Cardiac ventricle fibroblast (primary cell): Measurements from ENCODE around the gene VWA3B. TPM values are rescaled to one million over a fixed set of nuclear protein-coding genes. Genes with fewer than 3 reads are reported as not detected.

Experiments
- total RNA-seq: library from RNA; depleted of rRNA; stranded (reverse); fragments of >200 nt; gene quantifications from 2 replicates; pipeline ENCODE4 v1.2.3, GENCODE V29; 2015

Gene VWA3B, protein sequence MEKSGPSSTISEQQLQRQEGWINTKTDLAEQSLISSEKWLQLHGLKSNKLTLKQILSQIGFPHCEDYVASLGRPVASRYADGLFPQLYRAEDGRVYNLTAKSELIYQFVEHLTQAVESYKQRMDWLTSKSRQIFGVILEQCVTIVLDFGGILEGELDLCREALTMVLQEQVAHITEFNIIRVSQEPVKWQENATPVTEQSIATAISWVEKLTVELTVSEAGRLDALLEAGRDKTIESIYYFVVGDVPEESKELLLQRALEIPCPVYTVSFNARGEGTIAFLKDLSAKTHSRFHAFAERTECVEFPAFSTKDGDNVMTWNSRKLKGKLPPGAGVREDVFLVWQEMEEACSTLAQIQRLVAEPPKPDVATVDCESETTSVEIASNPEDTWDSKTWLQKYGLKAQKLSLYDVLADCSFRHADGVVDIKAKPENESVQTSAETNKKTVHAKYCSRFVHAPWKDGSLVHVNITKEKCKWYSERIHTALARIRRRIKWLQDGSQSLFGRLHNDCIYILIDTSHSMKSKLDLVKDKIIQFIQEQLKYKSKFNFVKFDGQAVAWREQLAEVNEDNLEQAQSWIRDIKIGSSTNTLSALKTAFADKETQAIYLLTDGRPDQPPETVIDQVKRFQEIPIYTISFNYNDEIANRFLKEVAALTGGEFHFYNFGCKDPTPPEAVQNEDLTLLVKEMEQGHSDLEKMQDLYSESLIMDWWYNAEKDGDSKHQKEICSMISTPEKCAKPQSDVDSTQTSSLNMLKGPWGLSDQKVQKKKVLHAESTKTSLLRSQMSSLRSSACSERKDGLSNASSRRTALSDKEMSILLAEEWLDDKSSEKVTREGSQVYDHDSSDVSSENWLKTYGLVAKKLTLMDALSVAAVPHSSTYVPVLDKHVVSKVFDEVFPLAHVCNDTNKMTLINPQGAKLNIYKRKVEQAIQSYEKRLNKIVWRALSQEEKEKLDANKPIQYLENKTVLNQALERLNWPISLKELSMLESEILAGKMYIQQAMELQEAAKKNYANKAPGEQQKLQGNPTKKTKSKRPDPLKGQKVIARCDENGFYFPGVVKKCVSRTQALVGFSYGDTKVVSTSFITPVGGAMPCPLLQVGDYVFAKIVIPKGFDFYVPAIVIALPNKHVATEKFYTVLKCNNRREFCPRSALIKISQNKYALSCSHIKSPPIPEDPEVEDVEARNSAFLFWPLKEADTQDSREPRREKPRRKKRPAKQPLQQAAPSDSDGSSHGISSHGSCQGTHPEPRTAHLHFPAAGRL (N-terminal part only)
- total RNA-seq: not detected in 2 replicates

GRCh38 chr2:98086491-98087446 is at the start of gene VWA3B:
Gene VWA3B (plus strand): TSS chr2:98087167. CDS start chr2:98093093, 5,926 bp downstream.

GRCh38 chr2:98346311-98347236 is 259.6 kb downstream of the VWA3B start, which contains the start of gene CNGA3:
Gene CNGA3 (plus strand): TSS chr2:98346456. CDS start chr2:98369976, 23,520 bp downstream.

Other genes starting within 250 kb of the VWA3B start
- 21.8 and 26.2 TPM in 2 replicates for gene TMEM131, start 91.2 kb upstream of the VWA3B start, total RNA-seq